ENCODE measurements around the gene TRAPPC2. TPM values are rescaled to one million over a fixed set of nuclear protein-coding genes. Genes with fewer than 3 reads are reported as not detected.

The TRAPPC2 gene
- total RNA-seq, 4 donors from 2014 or later = 13.1 to 20.4 (median 15.2) TPM

GRCh38 chrX:13721819-13722519 lies 12.5 kb downstream of the TRAPPC2 start:
- intact Hi-C loops (cut with DNase I) = no loop called here
- Histone ChIP-seq H3K9me3 (no peaks in the 10 kb centered on the region), H3K36me3 (peaks cover 0 to 4% (median 0%) of the 10 kb centered on the region in 4 donors), H3K27me3 (no peaks in the 10 kb centered on the region), H3K4me3 (no peak overlapping the region), H3K27ac (replicated peaks in 1 of 4) (peak overlapping the region; percentile 50 to 70 (median 62)), H3K4me1 (peaks cover 0 to 59% (median 43%) of the 10 kb centered on the region in 4 donors)
- WGBS = 53% methylated on average over 7 of the region's 7 CpGs
- no peak for TF ChIP-seq POLR2AphosphoS5 (IDR thresholded peaks at IDR 0.05)
- no peak for TF ChIP-seq POLR2A (IDR thresholded peaks at IDR 0.05; ENCODE audit: low read depth)
- DNase-seq (ENCODE audit: extremely low spot score) = no peak

- Histone ChIP-seq H3K4me1 (peaks cover 0 to 60% (median 43%) of the 10 kb centered on the region in 4 donors), H3K27me3 (no peaks in the 10 kb centered on the region), H3K4me3 (no peak overlapping the region), H3K36me3 (peaks cover 0 to 5% (median under 1%) of the 10 kb centered on the region in 4 donors), H3K9me3 (no peaks in the 10 kb centered on the region), H3K27ac (replicated peaks in 1 of 4) (peak overlapping the region; percentile 50 to 70 (median 62))
- TF ChIP-seq, protein P1, sequence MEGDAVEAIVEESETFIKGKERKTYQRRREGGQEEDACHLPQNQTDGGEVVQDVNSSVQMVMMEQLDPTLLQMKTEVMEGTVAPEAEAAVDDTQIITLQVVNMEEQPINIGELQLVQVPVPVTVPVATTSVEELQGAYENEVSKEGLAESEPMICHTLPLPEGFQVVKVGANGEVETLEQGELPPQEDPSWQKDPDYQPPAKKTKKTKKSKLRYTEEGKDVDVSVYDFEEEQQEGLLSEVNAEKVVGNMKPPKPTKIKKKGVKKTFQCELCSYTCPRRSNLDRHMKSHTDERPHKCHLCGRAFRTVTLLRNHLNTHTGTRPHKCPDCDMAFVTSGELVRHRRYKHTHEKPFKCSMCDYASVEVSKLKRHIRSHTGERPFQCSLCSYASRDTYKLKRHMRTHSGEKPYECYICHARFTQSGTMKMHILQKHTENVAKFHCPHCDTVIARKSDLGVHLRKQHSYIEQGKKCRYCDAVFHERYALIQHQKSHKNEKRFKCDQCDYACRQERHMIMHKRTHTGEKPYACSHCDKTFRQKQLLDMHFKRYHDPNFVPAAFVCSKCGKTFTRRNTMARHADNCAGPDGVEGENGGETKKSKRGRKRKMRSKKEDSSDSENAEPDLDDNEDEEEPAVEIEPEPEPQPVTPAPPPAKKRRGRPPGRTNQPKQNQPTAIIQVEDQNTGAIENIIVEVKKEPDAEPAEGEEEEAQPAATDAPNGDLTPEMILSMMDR (IDR thresholded peaks at IDR 0.05) = no peak
- TF ChIP-seq EP300 (IDR thresholded peaks at IDR 0.05) (no peak), POLR2AphosphoS5 (IDR thresholded peaks at IDR 0.05) (no peak), POLR2A (IDR thresholded peaks at IDR 0.05; ENCODE audit: low read depth) (no peak)
- 79% methylated on average over 4 of the region's 4 CpGs for WGBS
- intact Hi-C loops (cut with DNase I) = no loop called here
- DNase-seq (ENCODE audit: extremely low spot score) = no peak
Measured at GRCh38 chrX:13721371-13721770, 13.0 kb downstream of the TRAPPC2 start.

- no peaks in the 10 kb centered on the region for H3K27me3 ChIP-seq
- peaks cover 0 to 47% (median 40%) of the 10 kb centered on the region in 4 donors for H3K4me1 ChIP-seq
- TF ChIP-seq EP300 (IDR thresholded peaks at IDR 0.05) = no peak
- peak in 1 of 2 donors; percentile 34 for TF ChIP-seq POLR2AphosphoS5 (IDR thresholded peaks at IDR 0.05)
- no peaks in the 10 kb centered on the region for H3K9me3 ChIP-seq
- H3K36me3 ChIP-seq = peaks cover 4 to 16% (median 10%) of the 10 kb centered on the region in 4 donors
- WGBS = 84% methylated on average over 3 of the region's 3 CpGs
- peak overlapping the region in 3 of 4 donors; percentile 18 to 72 (median 59) for H3K27ac ChIP-seq (replicated peaks in 1 of 4)
- H3K4me3 ChIP-seq = no peak overlapping the region
- no peak for DNase-seq (ENCODE audit: extremely low spot score)
- intact Hi-C loops (cut with DNase I) = no loop called here
Measured at GRCh38 chrX:13719192-13719856, 15.1 kb downstream of the TRAPPC2 start.

DNA sequence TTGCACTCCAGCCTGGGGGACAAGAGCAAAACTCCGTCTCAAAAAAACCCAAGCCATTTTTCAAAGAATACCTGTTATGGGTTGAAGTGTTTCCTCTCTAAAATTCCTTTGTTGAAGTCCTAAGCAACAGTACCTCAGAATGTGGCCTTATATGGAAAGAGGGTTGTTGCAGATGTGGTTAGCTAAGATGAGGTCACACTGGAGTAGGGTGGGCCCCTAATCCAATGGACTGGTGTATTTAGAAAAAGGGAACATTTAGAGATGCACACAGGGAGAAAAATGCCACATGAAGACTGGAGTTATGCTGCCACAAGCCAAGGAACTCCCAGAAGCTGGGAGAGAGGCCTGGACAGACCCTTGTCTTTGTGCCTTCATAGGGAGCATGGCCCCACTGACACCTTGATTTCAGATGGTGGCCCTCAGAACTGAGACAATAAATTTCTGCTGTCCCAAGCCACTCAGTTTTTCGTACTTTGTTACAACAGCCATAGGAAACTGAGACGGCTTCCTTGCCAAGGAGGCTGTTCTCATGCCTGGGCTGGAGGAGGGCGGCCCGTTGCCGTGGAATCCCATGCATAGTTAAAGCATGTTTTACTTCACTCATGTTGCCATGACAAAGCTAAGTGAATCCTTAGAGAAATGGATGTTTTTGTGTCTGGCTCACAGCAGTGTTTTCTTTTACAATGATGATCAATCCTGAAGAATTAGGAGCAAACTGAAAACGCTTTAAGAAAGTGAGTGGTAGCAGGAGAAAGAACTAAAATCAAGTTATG lies 16.5 kb downstream of the TRAPPC2 start:
- Histone ChIP-seq H3K9me3 (no peaks in the 10 kb centered on the region), H3K27ac (replicated peaks in 1 of 4) (peak overlapping the region; percentile 49 to 72 (median 58)), H3K27me3 (no peaks in the 10 kb centered on the region), H3K4me3 (no peak overlapping the region), H3K4me1 (peaks cover 0 to 40% (median 34%) of the 10 kb centered on the region in 4 donors), H3K36me3 (peaks cover 4 to 16% (median 10%) of the 10 kb centered on the region in 4 donors)
- no peak for DNase-seq (ENCODE audit: extremely low spot score)
- TF ChIP-seq, protein P1 (IDR thresholded peaks at IDR 0.05) = no peak
- TF ChIP-seq POLR2AphosphoS5 (IDR thresholded peaks at IDR 0.05) (no peak), EP300 (IDR thresholded peaks at IDR 0.05) (no peak), POLR2A (IDR thresholded peaks at IDR 0.05; ENCODE audit: low read depth) (no peak)
- 76% methylated on average over 7 of the region's 7 CpGs for WGBS
- intact Hi-C loops (cut with DNase I) = no loop called here

- WGBS = 90% methylated on average over 6 of the region's 6 CpGs
- Histone ChIP-seq H3K27ac (replicated peaks in 1 of 4) (peak overlapping the region; percentile 49 to 72 (median 58)), H3K4me1 (peaks cover 0 to 35% (median 28%) of the 10 kb centered on the region in 4 donors), H3K9me3 (no peaks in the 10 kb centered on the region), H3K27me3 (no peaks in the 10 kb centered on the region), H3K4me3 (no peak overlapping the region), H3K36me3 (peaks cover 4 to 16% (median 10%) of the 10 kb centered on the region in 4 donors)
- intact Hi-C loops (cut with DNase I) = no loop called here
- DNase-seq (ENCODE audit: extremely low spot score) = no peak
- TF ChIP-seq POLR2A (IDR thresholded peaks at IDR 0.05; ENCODE audit: low read depth) (no peak), POLR2AphosphoS5 (IDR thresholded peaks at IDR 0.05) (no peak), EP300 (IDR thresholded peaks at IDR 0.05) (no peak)
- TF ChIP-seq, protein P1 (IDR thresholded peaks at IDR 0.05) = no peak
Measured at GRCh38 chrX:13716905-13717304, 17.5 kb downstream of the TRAPPC2 start.

All from esophagus muscularis mucosa (tissue), 4 donors.